Pons (tissue), 1 donor: Measurements from ENCODE around the gene SCYL2.
"Not testable (repeated sequence)": the region's sequence is repeated elsewhere in the genome, so short reads cannot be mapped to it uniquely, and the experiment has no call there.

ENCODE experiments used
- DNase-seq: peaks from one replicate; pipeline ENCODE4 v3.0.0-alpha.2; 2016; ENCODE audit warnings: low spot score

The SCYL2 gene

GRCh38 chr12:100324498-100324897 is 57.5 kb downstream of the SCYL2 start:
- DNase-seq = no peak

- no peak for DNase-seq
Observed at GRCh38 chr12:100326208-100326607, 59.2 kb downstream of the SCYL2 start.

GRCh38 chr12:100329800-100330199 is 62.8 kb downstream of the SCYL2 start:
- DNase-seq = no peak

- DNase-seq = no peak
Observed at GRCh38 chr12:100331871-100332270, 64.9 kb downstream of the SCYL2 start.

- no peak for DNase-seq
Observed at GRCh38 chr12:100332852-100333251, 65.9 kb downstream of the SCYL2 start.

GRCh38 chr12:100337299-100337698 is 70.3 kb downstream of the SCYL2 start:
- no peak for DNase-seq

- no peak for DNase-seq
Observed at GRCh38 chr12:100337727-100338126, 70.8 kb downstream of the SCYL2 start.

GRCh38 chr12:100339071-100339470 is 72.1 kb downstream of the SCYL2 start:
- no peak for DNase-seq

GRCh38 chr12:100342897-100343296 is 75.9 kb downstream of the SCYL2 start:
- not testable (repeated sequence) for DNase-seq

- DNase-seq = not testable (repeated sequence)
Observed at GRCh38 chr12:100344351-100344750, 77.4 kb downstream of the SCYL2 start.

GRCh38 chr12:100345020-100345767 is 78.2 kb downstream of the SCYL2 start:
- no peak for DNase-seq

GRCh38 chr12:100346660-100347059 is 79.7 kb downstream of the SCYL2 start:
- no peak for DNase-seq

- peak; percentile 38 for DNase-seq
Observed at GRCh38 chr12:100348657-100349454, 81.9 kb downstream of the SCYL2 start.

GRCh38 chr12:100356644-100357223 is 89.8 kb downstream of the SCYL2 start, which contains the start of gene SLC17A8:
Gene SLC17A8 (plus strand): TSS chr12:100357074. CDS start chr12:100357392, 318 bp downstream.
- no peak for DNase-seq

- DNase-seq = no peak
Observed at GRCh38 chr12:100359248-100359647, 92.3 kb downstream of the SCYL2 start.

- no peak for DNase-seq
Observed at GRCh38 chr12:100359822-100360221, 92.8 kb downstream of the SCYL2 start.

GRCh38 chr12:100360450-100360849 is 93.5 kb downstream of the SCYL2 start:
- DNase-seq = no peak

GRCh38 chr12:100364324-100364723 is 97.3 kb downstream of the SCYL2 start:
- DNase-seq = no peak

GRCh38 chr12:100365411-100365810 is 98.4 kb downstream of the SCYL2 start:
- DNase-seq = peak; percentile 7

- no peak for DNase-seq
Observed at GRCh38 chr12:100368066-100368465, 101.1 kb downstream of the SCYL2 start.

- DNase-seq = no peak
Observed at GRCh38 chr12:100371146-100371545, 104.2 kb downstream of the SCYL2 start.

GRCh38 chr12:100372853-100373640 is 106.1 kb downstream of the SCYL2 start:
- DNase-seq = no peak
